ENCODE results near the gene PSMB11.

DNA sequence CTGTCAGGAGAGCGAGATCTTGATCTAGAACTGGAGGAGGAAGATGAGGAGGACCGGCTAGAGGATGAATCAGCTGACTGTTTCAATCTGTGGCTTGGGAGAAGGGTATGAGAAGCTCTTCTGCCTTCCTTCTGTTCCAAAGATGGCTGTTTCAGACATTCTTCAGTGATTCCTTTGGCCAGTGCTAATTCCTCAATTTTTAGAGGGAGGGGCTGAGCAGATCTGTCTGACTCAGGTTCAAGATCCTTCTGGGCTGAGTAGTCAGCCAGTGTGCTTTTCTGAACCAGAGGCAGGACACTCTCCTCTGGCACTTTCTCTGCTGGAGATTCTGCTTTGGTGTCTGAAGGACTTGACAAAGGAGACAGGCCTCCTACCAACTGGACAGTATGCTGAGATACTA lies 37.7 kb downstream of the PSMB11 start:
- TF ChIP-seq, protein P1, sequence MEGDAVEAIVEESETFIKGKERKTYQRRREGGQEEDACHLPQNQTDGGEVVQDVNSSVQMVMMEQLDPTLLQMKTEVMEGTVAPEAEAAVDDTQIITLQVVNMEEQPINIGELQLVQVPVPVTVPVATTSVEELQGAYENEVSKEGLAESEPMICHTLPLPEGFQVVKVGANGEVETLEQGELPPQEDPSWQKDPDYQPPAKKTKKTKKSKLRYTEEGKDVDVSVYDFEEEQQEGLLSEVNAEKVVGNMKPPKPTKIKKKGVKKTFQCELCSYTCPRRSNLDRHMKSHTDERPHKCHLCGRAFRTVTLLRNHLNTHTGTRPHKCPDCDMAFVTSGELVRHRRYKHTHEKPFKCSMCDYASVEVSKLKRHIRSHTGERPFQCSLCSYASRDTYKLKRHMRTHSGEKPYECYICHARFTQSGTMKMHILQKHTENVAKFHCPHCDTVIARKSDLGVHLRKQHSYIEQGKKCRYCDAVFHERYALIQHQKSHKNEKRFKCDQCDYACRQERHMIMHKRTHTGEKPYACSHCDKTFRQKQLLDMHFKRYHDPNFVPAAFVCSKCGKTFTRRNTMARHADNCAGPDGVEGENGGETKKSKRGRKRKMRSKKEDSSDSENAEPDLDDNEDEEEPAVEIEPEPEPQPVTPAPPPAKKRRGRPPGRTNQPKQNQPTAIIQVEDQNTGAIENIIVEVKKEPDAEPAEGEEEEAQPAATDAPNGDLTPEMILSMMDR (IDR thresholded peaks at IDR 0.05): no peak
- no peak for TF ChIP-seq EZH2 (IDR thresholded peaks at IDR 0.05)

All from neural progenitor cell (in vitro differentiated cells).